A204.1 (cell line): Measurements from ENCODE around the gene TBX21.
"Not testable (repeated sequence)": the region's sequence is repeated elsewhere in the genome, so short reads cannot be mapped to it uniquely, and the experiment has no call there.

ENCODE experiments used
- FAIRE-seq: peaks from 2 replicates; lab custom pipeline; 2012; peaks lifted over from hg19 to GRCh38; lab: Jason Lieb, UNC

TBX21 gene

DNA sequence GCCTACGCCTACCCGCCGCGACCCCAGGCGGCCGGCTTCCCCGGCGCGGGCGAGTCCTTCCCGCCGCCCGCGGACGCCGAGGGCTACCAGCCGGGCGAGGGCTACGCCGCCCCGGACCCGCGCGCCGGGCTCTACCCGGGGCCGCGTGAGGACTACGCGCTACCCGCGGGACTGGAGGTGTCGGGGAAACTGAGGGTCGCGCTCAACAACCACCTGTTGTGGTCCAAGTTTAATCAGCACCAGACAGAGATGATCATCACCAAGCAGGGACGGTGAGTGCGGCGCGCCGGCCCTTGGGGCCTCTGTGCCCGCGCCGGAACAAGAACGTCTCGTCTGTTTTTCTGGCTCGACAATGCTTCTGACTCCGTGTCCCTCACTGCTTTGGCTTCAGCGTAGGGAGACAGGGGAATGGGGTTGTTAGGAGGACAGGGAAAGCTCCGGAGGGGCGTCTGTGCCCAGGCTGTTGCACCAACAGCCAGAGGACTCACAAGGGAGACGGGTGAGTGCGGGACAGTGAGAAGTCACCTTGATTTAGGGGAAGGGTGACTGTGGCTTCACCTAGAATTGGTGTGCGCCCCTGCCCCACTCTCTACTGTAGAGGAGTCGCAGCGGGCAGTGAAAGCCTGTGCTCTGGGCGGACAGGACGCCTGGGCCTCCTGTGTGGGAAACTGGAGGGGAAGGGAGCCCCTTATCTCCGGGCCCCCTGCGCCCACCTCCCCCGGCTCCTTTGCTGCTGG is 806 bp downstream of the TBX21 start:
- FAIRE-seq = no peak

DNA sequence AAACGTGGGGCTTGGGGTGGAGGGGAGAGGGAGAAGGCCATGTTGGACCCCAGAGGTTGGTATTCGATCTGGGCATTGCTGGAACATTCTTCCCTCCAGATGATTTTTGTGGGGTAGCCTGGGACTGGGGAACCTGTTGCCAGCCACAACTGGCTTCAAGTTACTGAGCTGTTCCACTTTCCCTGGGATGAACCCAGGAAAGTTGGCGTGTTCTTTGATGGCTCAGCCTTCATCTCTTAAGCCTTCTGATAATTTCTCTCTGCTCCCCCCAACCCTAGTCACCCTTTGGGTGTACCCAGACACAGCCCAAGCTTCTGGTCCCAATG is 2.1 kb downstream of the TBX21 start:
- no peak for FAIRE-seq

DNA sequence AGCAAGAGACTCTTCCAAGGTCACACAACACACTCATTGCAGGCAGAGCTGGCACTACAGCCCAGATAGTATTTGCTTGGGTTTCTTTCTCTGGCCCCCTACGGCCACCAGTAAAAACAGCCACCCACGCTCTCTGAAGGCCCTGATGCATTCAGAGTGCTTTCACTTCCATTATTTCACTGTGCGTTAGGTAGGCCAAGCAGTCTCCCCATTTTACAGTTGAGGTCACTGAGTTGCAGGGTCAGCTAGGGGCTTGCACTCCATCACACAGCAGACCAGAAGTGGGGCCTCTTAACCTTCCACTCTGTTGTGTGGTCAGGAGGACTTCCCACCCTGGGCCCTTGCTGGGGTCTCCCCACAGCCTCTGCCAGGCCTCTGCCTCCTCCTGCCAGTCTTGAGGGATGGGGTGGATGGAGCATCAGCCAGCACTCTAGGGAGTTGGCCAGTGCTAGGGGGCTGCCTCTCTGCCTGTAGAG is 2.5 kb downstream of the TBX21 start:
- no peak for FAIRE-seq

DNA sequence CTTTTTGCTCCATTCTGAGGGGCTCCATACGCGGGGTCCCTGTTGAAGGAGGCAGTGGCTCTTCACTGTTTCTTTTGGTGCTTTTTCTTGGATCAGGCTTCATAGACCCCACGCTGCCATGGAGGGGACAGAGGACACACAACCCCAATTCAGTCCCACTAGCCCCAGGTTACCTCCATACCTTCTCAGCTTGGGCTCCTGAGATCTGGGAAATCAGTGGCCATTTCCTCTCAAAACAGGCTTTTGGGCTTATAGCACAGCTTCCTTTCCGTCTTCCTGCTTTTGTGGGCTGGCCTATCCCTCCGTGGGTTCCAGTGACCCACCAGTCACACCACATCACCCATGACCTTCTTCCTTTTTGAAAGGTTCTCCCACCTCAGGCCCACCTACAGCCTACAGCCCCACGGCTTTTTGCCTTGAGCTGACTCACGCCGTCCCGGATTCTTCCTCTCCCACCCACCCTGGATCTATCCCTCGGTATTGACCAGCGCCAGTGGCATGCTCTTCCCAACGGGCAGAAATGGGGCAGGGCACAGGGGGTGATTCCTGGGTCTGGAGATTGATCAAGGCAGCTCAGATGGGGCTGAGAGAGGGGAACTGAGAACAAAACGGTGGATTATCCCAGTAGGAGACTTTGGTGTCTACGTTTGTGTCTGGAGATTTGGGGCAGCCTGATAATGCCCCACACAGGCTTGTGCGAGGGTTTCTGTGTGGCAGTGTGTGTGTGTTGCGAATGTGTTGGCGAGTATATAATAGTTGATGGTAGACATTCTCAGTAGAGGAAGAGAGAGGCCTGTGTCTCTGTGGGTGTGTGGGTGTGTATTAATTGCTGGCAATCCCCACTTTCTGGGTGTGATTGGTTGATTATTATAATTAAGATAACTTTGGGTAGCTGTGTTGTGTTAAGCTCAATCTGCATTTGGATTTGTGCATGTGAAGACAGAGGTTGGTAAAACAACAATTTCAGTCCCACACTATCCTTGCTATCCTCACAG is 3.8 kb downstream of the TBX21 start:
- no peak for FAIRE-seq

DNA sequence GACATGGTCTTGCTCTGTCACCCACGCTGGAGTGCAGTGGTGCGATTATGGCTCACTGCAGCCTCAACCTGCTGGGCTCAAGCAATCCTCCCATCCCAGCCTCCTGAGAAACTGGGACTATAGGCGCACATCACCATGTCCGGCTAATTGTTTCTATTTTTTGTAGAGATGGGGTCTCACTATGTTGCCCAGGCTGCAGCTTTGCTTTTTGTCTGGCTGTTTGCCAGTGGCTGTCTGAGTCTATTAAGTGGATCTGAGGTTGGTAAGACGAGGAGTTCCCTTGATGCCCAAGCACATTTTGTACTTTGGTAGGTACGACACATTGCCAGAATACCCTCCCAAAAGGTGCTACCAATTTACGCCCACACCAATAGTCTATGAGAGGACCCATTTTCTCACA is 5.1 kb downstream of the TBX21 start:
- FAIRE-seq = no peak

DNA sequence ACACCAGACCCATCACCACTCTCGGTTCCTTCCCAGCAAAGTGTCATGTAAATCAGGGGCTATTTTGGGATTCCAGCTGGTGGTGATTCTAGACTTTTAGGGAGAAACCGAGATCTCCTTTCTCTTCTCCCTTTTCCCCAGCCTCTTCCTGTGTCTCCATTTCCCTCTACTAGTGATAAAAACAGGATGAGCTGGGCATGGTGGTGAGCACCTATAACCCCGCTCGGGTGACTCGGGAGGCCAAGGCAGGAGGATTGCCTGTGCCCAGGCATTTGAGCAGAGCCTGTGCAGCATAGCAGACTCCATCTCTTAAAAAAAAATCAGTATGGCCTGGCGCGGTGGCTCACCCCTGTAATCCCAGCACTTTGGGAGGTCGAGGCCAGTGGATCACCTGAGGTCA is 6.1 kb downstream of the TBX21 start:
- FAIRE-seq = no peak

DNA sequence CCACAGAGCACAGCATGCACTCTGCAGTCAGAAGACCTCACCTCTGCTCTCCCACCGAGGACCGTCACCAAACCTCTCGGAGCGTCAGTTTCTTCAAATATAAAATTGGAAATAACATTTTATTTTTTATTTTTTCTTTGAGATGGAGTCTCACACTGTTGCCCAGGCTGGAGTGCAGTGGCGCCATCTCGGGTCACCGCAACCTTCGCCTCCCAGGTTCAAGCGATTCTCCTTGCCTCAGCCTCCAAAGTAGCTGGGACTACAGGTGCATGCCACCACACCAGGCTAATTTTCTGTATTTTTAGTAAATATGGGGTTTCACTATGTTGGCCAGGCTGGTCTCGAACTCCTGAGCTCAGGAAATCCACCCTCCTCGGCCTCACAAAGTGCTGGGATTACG is 6.9 kb downstream of the TBX21 start:
- not testable (repeated sequence) for FAIRE-seq

DNA sequence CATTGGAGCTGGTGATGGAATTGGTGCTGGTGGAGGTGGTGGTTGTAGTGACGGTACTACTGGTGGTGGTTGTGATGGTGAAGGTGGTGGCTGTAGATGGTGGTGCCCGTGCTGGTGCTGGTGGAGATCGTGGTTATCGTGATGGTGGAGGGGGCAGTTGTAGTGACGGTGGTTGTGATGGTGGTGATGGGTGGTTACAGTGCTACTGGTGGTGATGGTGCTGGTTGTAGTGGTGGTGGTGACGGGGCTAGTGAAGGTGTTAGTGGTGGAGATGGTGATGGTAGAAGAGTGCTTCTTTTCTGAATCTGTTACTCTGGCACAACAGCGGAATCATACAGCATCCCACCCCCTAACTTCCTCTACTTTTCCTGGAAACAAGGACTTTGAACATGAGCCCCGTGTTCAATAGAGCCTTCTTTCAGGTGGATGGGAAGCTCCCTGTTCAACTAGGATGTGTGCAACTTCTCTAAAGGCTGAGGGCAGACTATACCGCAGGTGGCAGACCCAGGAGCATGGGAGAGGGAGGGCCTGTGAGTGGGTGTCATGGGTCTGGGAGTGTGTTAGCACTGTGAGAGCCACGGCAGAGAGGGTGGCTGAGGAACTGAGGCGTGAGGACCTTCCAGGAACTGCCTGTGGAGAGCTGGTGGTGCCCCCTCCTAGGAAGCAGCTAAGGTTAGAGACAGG is 8.2 kb downstream of the TBX21 start:
- FAIRE-seq = no peak

DNA sequence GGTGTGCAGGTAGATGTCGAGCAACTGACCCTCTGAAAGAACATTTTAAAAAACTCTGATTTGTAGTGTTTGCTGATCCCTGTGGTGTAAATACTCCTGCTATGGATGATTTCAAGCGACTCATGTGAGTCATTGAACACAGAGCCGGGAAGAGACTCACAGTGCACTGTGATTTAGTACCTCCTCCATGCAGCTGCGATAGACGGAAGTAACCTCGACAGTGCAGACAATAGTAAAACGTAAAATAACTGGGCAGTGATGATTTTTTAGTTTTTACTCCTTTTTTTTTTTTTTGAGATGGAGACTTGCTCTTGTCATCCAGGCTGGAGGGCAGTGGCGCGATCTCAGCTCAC is 8.7 kb downstream of the TBX21 start:
- no peak for FAIRE-seq

DNA sequence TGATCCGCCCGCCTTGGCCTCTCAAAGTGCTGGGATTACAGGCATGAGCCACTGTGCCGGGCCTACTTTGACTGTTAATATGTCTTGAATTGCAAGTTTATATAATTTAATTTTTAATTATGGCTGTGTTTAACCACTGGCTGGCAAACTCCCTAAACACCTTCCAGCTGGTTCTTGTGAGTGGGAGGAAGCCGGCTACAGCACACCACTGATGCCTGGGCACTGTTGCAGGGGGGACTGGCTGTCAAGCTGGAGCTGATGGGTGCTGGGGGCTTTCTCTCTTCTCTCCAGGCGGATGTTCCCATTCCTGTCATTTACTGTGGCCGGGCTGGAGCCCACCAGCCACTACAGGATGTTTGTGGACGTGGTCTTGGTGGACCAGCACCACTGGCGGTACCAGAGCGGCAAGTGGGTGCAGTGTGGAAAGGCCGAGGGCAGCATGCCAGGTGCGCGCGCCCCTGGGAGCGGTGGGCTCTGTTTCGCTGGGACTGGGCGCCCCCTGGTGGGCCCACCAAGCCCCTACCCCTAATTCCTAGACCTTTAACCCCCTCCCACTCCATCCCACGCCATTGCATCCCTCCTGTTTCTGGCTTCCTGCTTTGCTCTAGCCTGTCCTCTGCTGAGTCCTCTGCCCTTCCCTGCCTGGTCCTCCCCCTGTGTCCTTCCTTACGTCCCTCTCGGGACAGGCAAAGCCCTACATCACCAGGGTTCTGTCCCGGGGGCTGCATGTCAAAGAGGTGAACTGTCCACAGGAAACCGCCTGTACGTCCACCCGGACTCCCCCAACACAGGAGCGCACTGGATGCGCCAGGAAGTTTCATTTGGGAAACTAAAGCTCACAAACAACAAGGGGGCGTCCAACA is 9.5 kb downstream of the TBX21 start:
- FAIRE-seq = no peak

DNA sequence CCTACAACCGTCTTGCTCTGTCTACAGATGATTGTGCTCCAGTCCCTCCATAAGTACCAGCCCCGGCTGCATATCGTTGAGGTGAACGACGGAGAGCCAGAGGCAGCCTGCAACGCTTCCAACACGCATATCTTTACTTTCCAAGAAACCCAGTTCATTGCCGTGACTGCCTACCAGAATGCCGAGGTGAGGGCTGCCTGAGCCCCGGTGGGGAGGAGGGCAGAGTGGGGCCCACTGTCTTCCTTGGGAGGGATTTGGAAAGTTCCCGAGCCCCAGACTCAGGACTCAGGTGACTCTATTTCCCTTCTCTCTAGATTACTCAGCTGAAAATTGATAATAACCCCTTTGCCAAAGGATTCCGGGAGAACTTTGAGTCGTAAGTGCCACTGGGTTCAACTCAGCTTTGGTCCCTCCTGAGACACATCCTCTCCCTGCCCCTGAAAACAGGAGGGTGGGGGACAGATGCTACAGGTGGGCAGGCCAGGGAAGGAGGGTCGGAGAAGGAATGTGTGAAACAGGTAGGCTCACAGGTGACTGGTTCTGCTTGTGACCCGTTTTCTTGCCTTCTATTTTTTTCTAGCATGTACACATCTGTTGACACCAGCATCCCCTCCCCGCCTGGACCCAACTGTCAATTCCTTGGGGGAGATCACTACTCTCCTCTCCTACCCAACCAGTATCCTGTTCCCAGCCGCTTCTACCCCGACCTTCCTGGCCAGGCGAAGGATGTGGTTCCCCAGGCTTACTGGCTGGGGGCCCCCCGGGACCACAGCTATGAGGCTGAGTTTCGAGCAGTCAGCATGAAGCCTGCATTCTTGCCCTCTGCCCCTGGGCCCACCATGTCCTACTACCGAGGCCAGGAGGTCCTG is 11.4 kb downstream of the TBX21 start:
- no peak for FAIRE-seq

DNA sequence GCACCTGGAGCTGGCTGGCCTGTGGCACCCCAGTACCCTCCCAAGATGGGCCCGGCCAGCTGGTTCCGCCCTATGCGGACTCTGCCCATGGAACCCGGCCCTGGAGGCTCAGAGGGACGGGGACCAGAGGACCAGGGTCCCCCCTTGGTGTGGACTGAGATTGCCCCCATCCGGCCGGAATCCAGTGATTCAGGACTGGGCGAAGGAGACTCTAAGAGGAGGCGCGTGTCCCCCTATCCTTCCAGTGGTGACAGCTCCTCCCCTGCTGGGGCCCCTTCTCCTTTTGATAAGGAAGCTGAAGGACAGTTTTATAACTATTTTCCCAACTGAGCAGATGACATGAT is 12.0 kb downstream of the TBX21 start:
- no peak for FAIRE-seq

DNA sequence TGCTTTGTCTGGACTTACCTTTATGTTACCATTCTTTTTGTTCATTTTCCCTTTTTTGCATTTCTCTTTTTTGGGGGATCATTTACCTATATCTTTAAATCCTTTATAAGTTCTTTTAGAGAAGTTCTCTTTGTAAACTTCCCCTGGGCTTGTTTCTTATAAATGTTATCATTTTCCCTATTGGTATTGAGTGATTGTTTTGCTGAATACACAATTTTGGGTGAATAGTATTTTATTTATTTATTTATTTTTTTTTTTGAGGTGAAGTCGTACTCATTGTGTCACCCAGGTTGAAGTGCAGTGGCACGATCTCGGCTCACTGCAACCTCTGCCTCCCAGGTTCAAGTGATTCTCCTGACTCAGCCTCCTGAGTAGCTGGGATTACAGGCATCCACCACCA is 18.4 kb downstream of the TBX21 start:
- FAIRE-seq = no peak

DNA sequence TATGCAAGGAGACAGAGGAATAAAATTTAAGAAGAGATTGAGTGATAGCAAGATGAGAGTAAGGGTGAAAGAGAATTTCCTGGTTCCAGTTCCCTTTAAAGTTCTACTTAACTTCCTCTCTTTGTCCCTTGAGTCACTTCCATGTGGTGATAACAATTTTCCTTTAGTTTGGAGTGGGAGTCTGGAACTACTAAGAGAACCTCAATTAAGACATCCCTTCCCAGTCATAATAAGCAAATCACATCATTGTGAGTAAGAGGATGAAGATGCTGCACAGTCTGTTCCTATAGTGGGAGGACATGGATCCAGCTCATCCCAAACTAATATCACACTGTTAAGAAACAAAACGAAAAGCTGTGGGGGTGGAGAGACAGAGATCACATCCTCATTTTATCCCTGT is 24.4 kb downstream of the TBX21 start:
- no peak for FAIRE-seq

DNA sequence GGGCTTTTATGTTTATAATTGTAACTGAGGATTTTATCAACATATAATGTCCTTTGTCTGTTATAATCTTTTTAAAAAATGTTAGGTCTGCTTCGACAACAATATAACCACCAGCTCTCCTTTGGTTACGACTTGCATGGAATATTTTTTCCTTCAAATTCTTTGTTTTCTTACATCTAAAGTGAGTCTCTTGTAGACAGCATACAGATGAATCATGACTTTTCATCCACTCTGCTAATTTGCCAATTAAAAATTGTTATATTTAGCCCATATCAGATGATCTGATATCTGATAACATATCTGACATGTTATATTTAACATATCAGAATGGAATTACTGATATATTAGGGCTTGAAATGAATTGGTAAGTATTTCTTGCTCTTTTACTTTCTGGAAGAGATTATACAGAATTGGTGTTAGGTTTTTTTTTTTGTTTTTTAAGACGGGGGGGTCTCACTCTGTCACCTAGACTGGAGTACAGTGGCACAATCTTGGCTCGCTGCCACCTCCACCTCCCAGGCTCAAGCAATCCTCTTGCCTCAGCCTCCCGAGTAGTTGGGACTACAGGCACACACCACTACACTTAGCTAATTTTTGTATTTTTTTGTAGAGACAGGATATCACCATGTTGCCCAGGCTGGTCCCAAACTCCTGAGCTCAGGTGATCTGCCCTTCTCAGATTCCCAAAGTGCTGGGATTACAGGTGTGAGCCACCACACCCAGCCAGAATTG is 27.5 kb downstream of the TBX21 start:
- no peak for FAIRE-seq

DNA sequence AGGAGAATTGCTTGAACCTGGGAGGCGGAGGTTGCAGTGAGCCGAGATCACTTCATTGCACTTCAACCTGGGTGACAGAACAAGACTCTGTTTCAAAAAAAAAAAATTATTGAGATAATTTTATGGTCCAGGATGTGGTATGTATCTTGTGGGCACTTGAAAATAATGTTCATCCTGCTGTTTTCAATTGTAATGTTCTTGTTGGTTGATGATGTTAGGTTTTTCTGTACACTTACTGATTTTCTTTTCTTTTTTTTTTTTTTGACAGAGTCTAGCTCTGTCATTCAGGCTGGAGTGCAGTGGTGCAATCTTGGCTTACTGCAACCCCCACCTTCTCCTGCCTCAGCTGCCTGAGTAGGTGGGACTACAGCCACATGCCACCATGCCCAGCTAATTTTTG is 29.7 kb downstream of the TBX21 start:
- no peak for FAIRE-seq

DNA sequence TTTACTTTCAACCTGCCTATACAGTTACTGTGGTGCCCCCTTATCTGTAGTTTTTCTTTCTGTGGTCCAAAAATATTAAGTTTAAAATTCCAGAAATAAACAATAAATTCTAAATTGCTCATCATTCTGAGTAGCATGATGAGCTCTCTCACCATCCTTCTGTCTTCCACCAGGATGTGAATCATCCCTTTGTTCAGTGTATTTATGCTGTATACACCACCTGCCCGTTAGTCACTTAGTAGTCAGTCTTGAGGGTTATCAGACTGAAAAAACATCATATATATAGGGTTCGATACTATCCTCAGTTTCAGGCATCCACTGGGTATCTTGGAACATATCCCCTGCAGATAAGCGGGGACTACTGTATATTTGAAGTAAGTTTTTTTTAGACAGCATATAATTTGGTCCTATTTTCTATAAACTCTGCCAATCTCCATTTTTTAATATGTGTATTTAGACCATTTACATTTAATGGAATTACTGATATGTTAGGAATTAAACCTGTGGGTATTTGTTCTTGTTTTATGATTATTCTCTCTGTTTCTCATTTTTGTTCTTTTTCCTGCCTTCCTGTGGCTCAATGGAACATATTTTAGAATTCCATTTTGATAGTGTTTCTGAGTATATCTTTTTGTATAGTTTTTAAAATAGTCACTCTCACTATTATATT is 31.0 kb downstream of the TBX21 start:
- no peak for FAIRE-seq

DNA sequence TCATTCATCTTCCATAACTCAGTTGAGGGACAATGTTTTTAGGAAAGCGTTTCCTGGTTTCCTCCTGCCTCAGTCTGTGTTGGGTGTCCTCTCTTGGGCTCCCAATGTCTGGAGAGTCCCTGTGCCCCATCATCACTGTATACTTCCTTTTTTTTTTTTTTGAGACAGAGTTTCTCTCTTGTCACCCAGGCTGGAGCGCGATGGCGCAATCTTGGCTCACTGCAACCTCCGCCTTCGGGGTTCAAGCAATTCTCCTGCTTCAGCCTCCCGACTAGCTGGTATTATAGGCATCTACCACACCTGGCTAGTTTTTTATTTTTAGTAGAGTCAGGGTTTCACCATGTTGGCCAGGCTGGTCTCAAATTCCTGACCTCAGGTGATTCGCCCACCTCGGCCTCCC is 40.6 kb downstream of the TBX21 start:
- not testable (repeated sequence) for FAIRE-seq

DNA sequence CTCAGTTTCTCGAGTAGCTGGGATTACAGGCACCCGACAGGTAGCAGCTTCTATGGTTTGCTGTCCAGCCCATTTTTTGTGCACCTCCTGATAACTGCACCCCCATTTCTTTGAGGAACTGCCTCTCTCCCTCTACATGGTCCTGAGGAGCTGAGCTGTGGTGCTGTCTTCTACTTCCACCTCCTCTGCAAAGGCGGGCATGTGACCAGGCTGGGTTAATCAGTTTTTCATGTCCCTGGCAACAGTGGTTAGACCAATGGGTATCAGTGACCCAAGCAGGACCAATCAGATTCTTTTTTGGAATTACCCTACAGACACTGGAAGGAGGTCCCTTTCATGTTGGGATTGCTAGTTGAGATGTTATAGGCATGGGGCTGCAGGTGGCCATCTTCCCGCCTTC is 41.3 kb downstream of the TBX21 start:
- FAIRE-seq = no peak

DNA sequence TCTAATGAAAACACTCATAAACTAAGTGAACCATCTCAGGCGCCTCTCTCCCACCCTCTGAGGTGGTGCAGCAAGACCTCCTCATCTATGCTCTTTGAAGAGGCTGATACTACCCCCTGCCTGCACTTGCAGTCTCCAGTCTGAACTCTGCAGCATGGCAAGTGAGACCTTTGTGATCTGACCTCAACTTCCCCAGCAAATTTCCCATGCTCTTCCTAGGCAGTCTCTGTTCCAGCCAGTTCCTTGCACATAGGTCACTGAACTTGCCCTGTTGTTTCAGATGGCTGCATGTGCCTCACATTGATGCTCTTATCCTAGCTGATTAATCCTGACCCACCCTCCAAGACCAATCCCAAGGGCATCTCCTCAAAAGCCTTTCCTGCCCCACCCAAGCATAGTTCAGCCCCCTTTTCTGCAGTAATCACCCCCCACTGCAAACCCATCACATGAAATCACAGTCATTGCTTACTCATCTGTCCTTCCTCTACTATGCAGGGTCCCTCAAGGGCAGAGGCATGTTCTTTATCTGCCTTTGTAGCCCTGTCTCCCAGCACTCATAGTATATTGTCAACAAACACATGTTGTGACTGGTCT is 42.0 kb downstream of the TBX21 start:
- FAIRE-seq = no peak
